Measurements from ENCODE around the gene ATG16L1. TPM values are rescaled to one million over a fixed set of nuclear protein-coding genes. Genes with fewer than 3 reads are reported as not detected.

ATG16L1 gene
- total RNA-seq, 1 experiment from 2014 or later = 42.0 TPM

- Histone ChIP-seq H3T11ph (ENCODE audit: low read length) (no peak overlapping the region), H4K91ac (ENCODE audit: insufficient read length, low read depth, low read length) (no peak overlapping the region), H3K79me1 (ENCODE audit: insufficient read depth, low read depth, low read length, poor library complexity, severe bottlenecking) (no peaks in the 10 kb centered on the region), H4K20me1 (ENCODE audit: control insufficient read depth, insufficient read depth, insufficient read length) (no peaks in the 10 kb centered on the region), H3K23me2 (ENCODE audit: insufficient read length, low read depth, low read length, poor library complexity, severe bottlenecking) (no peaks in the 10 kb centered on the region), H3K4me1 (ENCODE audit: insufficient read depth, low read length) (no peaks in the 10 kb centered on the region), H4K5ac (ENCODE audit: insufficient read length, low read depth, low read length) (no peak overlapping the region), H3K27ac (ENCODE audit: insufficient read length, low read depth, low read length) (no peak overlapping the region), H3K79me2 (ENCODE audit: insufficient read depth, low read length) (no peaks in the 10 kb centered on the region), H2BK20ac (ENCODE audit: low read depth, low read length, poor library complexity, severe bottlenecking) (no peak overlapping the region), H3K9ac (ENCODE audit: extremely low read depth, insufficient read length, low read length) (no peak overlapping the region), H3K4ac (ENCODE audit: low read depth, low read length) (no peak overlapping the region), H3K56ac (ENCODE audit: insufficient read length, low read depth, low read length) (no peak overlapping the region), H4K8ac (replicated peaks; ENCODE audit: insufficient read length, low read depth, low read length) (no peak overlapping the region), H2BK5ac (ENCODE audit: insufficient read length, low read length) (no peak overlapping the region), H3K18ac (ENCODE audit: insufficient read length, low read depth, low read length) (no peak overlapping the region), H3K4me2 (ENCODE audit: insufficient read depth, insufficient read length, low read length) (no peak overlapping the region), H3K14ac (ENCODE audit: insufficient read depth, low read length) (no peak overlapping the region), H2AK5ac (ENCODE audit: insufficient read length, low read length) (no peak overlapping the region), H2AFZ (ENCODE audit: low read length) (no peak overlapping the region), H3K9me3 (ENCODE audit: control insufficient read depth, low read depth, low read length) (no peaks in the 10 kb centered on the region), H2BK15ac (ENCODE audit: low read depth, low read length) (no peak overlapping the region), H3K23ac (ENCODE audit: insufficient read length, low read depth, low read length) (no peak overlapping the region), H2BK12ac (ENCODE audit: insufficient read length, low read depth, low read length) (no peak overlapping the region), H2BK120ac (ENCODE audit: low read depth, low read length, poor library complexity, severe bottlenecking) (no peak overlapping the region), H3K27me3 (ENCODE audit: insufficient read depth, low read length) (no peaks in the 10 kb centered on the region)
- Mint-ChIP-seq H3K27me3 (ENCODE audit: low read depth) (0 out of 2 replicates have a peak, but pooled peaks cover 1% of the 10 kb centered on the region), H3K4me3 (no peak overlapping the region), H3K9me3 (no peaks in the 10 kb centered on the region), H3K36me3 (ENCODE audit: insufficient read depth in 1 of 3, low read depth in 3 of 3) (no peaks in the 10 kb centered on the region), H3K27ac (no peak overlapping the region), H3K4me1 (no peaks in the 10 kb centered on the region)
- no peak for DNase-seq
- WGBS (ENCODE audit: extremely low coverage, insufficient read length, low lambda C conversion rate) = no CpG with 5 or more reads among the region's 4 CpGs
- no peak for TF ChIP-seq CTCF (conservative IDR thresholded peaks at IDR 0.05)
These were observed 17.7 kb upstream of the ATG16L1 start for GRCh38 chr2:233233618-233234230.

All from H9 (cell line).